ENCODE results near the gene ACTG1. TPM values are rescaled to one million over a fixed set of nuclear protein-coding genes. Genes with fewer than 3 reads are reported as not detected.

The ACTG1 gene
- total and polyA plus RNA-seq, 2 of the 13 experiments (the other 11 are each of a cell fraction or from before 2014, with no cell fraction given), result 973 to 1,138 TPM

DNA sequence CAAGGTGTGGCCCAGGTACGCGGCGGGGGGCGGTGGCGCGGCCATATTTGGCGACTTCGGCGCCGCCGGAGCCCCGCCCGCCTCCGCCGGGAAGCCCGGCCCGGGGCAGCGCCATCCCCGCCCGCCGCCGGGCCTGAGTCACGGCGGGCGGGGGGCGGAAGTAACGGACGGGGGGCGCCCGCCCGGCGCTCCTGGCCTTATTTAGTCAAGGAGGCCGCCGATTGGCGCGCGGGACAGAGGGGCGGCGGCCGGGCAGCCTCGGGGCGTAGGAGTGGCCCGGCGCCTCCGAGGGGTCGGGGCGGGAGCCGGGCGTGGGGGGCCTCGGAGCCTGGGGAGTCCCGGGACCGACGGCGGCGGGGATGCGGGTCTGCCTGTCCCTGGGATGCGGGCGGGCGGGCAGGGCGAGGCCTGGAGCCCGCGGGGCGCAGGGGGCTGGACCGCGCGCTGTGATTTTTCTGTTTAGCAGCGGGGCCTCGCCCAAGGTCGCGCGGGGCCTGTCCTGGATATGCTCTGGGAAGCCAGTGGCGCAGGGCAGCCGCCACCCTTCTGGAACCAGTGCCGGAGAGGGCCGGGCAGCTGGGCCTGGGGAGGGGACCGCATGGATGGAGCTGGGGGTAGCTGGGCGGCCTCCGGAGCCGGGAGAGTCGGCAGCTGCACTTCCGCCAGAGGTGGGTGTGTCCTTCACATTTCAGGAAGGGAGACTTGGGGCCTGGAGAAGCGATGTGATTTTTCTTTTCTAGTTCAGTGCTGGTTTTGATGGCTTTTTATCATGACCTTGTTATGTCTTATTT is 2.3 kb upstream of the ACTG1 start (continued):
- TF ChIP-seq, protein P1, sequence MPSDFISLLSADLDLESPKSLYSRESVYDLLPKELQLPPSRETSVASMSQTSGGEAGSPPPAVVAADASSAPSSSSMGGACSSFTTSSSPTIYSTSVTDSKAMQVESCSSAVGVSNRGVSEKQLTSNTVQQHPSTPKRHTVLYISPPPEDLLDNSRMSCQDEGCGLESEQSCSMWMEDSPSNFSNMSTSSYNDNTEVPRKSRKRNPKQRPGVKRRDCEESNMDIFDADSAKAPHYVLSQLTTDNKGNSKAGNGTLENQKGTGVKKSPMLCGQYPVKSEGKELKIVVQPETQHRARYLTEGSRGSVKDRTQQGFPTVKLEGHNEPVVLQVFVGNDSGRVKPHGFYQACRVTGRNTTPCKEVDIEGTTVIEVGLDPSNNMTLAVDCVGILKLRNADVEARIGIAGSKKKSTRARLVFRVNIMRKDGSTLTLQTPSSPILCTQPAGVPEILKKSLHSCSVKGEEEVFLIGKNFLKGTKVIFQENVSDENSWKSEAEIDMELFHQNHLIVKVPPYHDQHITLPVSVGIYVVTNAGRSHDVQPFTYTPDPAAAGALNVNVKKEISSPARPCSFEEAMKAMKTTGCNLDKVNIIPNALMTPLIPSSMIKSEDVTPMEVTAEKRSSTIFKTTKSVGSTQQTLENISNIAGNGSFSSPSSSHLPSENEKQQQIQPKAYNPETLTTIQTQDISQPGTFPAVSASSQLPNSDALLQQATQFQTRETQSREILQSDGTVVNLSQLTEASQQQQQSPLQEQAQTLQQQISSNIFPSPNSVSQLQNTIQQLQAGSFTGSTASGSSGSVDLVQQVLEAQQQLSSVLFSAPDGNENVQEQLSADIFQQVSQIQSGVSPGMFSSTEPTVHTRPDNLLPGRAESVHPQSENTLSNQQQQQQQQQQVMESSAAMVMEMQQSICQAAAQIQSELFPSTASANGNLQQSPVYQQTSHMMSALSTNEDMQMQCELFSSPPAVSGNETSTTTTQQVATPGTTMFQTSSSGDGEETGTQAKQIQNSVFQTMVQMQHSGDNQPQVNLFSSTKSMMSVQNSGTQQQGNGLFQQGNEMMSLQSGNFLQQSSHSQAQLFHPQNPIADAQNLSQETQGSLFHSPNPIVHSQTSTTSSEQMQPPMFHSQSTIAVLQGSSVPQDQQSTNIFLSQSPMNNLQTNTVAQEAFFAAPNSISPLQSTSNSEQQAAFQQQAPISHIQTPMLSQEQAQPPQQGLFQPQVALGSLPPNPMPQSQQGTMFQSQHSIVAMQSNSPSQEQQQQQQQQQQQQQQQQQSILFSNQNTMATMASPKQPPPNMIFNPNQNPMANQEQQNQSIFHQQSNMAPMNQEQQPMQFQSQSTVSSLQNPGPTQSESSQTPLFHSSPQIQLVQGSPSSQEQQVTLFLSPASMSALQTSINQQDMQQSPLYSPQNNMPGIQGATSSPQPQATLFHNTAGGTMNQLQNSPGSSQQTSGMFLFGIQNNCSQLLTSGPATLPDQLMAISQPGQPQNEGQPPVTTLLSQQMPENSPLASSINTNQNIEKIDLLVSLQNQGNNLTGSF (CRISPR knock-in tag; IDR thresholded peaks at IDR 0.05), result peak; percentile 74; the same call in 1 of the 2 replicates
- TF ChIP-seq HMGA1 (CRISPR knock-in tag; conservative IDR thresholded peaks at IDR 0.05) (no peak), RFX5 (IDR thresholded peaks at IDR 0.05; ENCODE audit: low read depth, low read length) (no peak), TRIM24 (CRISPR knock-in tag; IDR thresholded peaks at IDR 0.05) (no peak), SRF (IDR thresholded peaks at IDR 0.05; ENCODE audit: low read depth, low read length) (peak; percentile 93), MYC (CRISPR knock-in tag; IDR thresholded peaks at IDR 0.05; ENCODE audit: borderline replicate concordance) (peak; percentile 75; the same call in 1 of the 2 replicates), SMYD3 (CRISPR knock-in tag; IDR thresholded peaks at IDR 0.05) (no peak), MED8 (CRISPR knock-in tag; IDR thresholded peaks at IDR 0.05; ENCODE audit: insufficient replicate concordance) (peak; percentile 55), ZNF556 (CRISPR knock-in tag; IDR thresholded peaks at IDR 0.05; ENCODE audit: borderline replicate concordance) (peak; percentile 36; the same call in 1 of the 2 replicates), NFIC (IDR thresholded peaks at IDR 0.05; ENCODE audit: low read length) (no peak), KLF16 (CRISPR knock-in tag; IDR thresholded peaks at IDR 0.05) (peak in 1 of 2 experiments; percentile 70; a peak in 2 of 4 replicates), CBX1 (IDR thresholded peaks at IDR 0.05; ENCODE audit: low read depth) (no peak), ZSCAN22 (CRISPR knock-in tag; IDR thresholded peaks at IDR 0.05) (no peak), ZNF567 (CRISPR knock-in tag; IDR thresholded peaks at IDR 0.05; ENCODE audit: borderline replicate concordance) (no peak), FOXA3 (CRISPR knock-in tag; IDR thresholded peaks at IDR 0.05) (no peak)
- TF ChIP-seq, protein P2, sequence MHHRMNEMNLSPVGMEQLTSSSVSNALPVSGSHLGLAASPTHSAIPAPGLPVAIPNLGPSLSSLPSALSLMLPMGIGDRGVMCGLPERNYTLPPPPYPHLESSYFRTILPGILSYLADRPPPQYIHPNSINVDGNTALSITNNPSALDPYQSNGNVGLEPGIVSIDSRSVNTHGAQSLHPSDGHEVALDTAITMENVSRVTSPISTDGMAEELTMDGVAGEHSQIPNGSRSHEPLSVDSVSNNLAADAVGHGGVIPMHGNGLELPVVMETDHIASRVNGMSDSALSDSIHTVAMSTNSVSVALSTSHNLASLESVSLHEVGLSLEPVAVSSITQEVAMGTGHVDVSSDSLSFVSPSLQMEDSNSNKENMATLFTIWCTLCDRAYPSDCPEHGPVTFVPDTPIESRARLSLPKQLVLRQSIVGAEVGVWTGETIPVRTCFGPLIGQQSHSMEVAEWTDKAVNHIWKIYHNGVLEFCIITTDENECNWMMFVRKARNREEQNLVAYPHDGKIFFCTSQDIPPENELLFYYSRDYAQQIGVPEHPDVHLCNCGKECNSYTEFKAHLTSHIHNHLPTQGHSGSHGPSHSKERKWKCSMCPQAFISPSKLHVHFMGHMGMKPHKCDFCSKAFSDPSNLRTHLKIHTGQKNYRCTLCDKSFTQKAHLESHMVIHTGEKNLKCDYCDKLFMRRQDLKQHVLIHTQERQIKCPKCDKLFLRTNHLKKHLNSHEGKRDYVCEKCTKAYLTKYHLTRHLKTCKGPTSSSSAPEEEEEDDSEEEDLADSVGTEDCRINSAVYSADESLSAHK (CRISPR knock-in tag; IDR thresholded peaks at IDR 0.05; ENCODE audit: borderline replicate concordance), result no peak
- TF ChIP-seq, protein P3, sequence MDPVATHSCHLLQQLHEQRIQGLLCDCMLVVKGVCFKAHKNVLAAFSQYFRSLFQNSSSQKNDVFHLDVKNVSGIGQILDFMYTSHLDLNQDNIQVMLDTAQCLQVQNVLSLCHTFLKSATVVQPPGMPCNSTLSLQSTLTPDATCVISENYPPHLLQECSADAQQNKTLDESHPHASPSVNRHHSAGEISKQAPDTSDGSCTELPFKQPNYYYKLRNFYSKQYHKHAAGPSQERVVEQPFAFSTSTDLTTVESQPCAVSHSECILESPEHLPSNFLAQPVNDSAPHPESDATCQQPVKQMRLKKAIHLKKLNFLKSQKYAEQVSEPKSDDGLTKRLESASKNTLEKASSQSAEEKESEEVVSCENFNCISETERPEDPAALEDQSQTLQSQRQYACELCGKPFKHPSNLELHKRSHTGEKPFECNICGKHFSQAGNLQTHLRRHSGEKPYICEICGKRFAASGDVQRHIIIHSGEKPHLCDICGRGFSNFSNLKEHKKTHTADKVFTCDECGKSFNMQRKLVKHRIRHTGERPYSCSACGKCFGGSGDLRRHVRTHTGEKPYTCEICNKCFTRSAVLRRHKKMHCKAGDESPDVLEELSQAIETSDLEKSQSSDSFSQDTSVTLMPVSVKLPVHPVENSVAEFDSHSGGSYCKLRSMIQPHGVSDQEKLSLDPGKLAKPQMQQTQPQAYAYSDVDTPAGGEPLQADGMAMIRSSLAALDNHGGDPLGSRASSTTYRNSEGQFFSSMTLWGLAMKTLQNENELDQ (CRISPR knock-in tag; IDR thresholded peaks at IDR 0.05; ENCODE audit: borderline replicate concordance), result no peak
- TF ChIP-seq, protein P4, sequence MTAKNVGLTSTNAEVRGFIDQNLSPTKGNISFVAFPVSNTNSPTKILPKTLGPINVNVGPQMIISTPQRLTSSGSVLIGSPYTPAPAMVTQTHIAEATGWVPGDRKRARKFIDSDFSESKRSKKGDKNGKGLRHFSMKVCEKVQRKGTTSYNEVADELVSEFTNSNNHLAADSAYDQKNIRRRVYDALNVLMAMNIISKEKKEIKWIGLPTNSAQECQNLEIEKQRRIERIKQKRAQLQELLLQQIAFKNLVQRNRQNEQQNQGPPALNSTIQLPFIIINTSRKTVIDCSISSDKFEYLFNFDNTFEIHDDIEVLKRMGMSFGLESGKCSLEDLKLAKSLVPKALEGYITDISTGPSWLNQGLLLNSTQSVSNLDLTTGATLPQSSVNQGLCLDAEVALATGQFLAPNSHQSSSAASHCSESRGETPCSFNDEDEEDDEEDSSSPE (CRISPR knock-in tag; IDR thresholded peaks at IDR 0.05), result peak; percentile 14; the same call in 1 of the 2 replicates
